GM12878 (cell line): ENCODE measurements around the gene CD200R1. TPM values are rescaled to one million over a fixed set of nuclear protein-coding genes. Genes with fewer than 3 reads are reported as not detected.

Source experiments
- ATAC-seq: fragments of 200-7000 bp; cut with Tn5 transposase; 3 replicates; pipeline ENCODE4 v1.9.1; 2020; ENCODE audit warnings: mild to moderate bottlenecking, moderate library complexity
- BruUV-seq: library from RNA; stranded (reverse); fragments of 400-500 nt; replicated peaks from 2 replicates; lab custom pipeline; 2021; lab: Mats Ljungman, UMichigan
- CTCF ChIA-PET: fragments of 300-600 bp; sonication (Branson Sonifier 250); formaldehyde crosslinking; extraction: SDS; loops from one replicate; lab custom pipeline; 2021; ENCODE audit warnings: inconsistent platforms; lab: Yijun Ruan, JAX
- POLR2A ChIA-PET: fragments of 350-600 bp; formaldehyde crosslinking; extraction: SDS; loops from one replicate; lab custom pipeline; 2021; ENCODE audit warnings: inconsistent platforms; lab: Charles Lee
- RAD21 ChIA-PET: fragments of 300-600 bp; sonication (Branson Sonifier 250); formaldehyde crosslinking; loops from one replicate; lab custom pipeline; 2023; ENCODE audit warnings: antibody characterized with exemption; ENCODE audit not compliant: unreplicated experiment; lab: Charles Lee
- SMC1A ChIA-PET: fragments of 300-600 bp; sonication (Branson Sonifier 250); formaldehyde crosslinking; loops from one replicate; lab custom pipeline; 2023; ENCODE audit not compliant: unreplicated experiment, uncharacterized antibody; lab: Charles Lee
- DNase-seq: peaks from one replicate; pipeline ENCODE4 v3.0.0-alpha.2; 2011; ENCODE audit warnings: low read depth, low spot score
- FAIRE-seq: peaks from 3 replicates; lab custom pipeline; 2011; peaks lifted over from hg19 to GRCh38; lab: Jason Lieb, UNC
- H2AFZ ChIP-seq: 2 replicates; pipeline ENCODE4 v1.6.0; 2011; ENCODE audit warnings: low read depth, low read length, control low read depth; ENCODE audit not compliant: control insufficient read depth
- H3K27ac ChIP-seq: 2 replicates; pipeline ENCODE4 v1.5.1; 2011; ENCODE audit warnings: control low read depth; ENCODE audit not compliant: control insufficient read depth, insufficient read depth
- H3K27me3 ChIP-seq, 2 experiments: replicated peaks in 1 of 2; 2 replicates each; pipeline versions ENCODE4 v1.6.0 to v1.6.1; 2011; ENCODE audit warnings: low read length in 1 of 2; ENCODE audit not compliant: control insufficient read depth in 2 of 2, insufficient read depth in 2 of 2
- H3K36me3 ChIP-seq, 2 experiments: 2 replicates each; pipeline ENCODE4 v1.5.1; 2011; ENCODE audit warnings: low read length in 1 of 2; ENCODE audit not compliant: control insufficient read depth in 2 of 2, insufficient read depth in 2 of 2
- H3K4me1 ChIP-seq: 2 replicates; pipeline ENCODE4 v1.6.1; 2011; ENCODE audit warnings: mild to moderate bottlenecking, low read length, moderate library complexity, mixed read lengths; ENCODE audit not compliant: control insufficient read depth, insufficient read depth
- H3K4me2 ChIP-seq: 2 replicates; pipeline ENCODE4 v1.6.0; 2011; ENCODE audit warnings: control low read depth; ENCODE audit not compliant: control insufficient read depth, insufficient read depth
- H3K4me3 ChIP-seq: fragments of 200-600 bp; sonication (generic); 2 replicates; pipeline ENCODE4 v1.5.1; 2016
- H3K79me2 ChIP-seq: 2 replicates; pipeline ENCODE4 v1.6.0; 2011; ENCODE audit warnings: low read length; ENCODE audit not compliant: control insufficient read depth, insufficient read depth
- H3K9ac ChIP-seq: 2 replicates; pipeline ENCODE4 v1.8.0; 2011; ENCODE audit warnings: low read length, control low read depth, mixed read lengths; ENCODE audit not compliant: control insufficient read depth, insufficient read depth
- H3K9me3 ChIP-seq: replicated peaks from 3 replicates; pipeline ENCODE4 v1.5.1; 2011; ENCODE audit warnings: mild to moderate bottlenecking, low read length; ENCODE audit not compliant: control insufficient read depth, insufficient read depth
- H4K20me1 ChIP-seq: 2 replicates; pipeline ENCODE4 v1.6.0; 2011; ENCODE audit not compliant: control insufficient read depth, insufficient read depth
- BCLAF1 ChIP-seq: fragments of 450-650 bp; IDR thresholded peaks from 2 replicates; pipeline ENCODE4 v1.6.1; 2017; ENCODE audit warnings: antibody characterized with exemption, mild to moderate bottlenecking, moderate library complexity
- E2F8 ChIP-seq: fragments of 450-650 bp; IDR thresholded peaks from 2 replicates; pipeline ENCODE4 v1.6.1; 2018; ENCODE audit warnings: mild to moderate bottlenecking, low read depth, moderate library complexity; ENCODE audit not compliant: partially characterized antibody
- FOXM1 ChIP-seq: IDR thresholded peaks from 2 replicates; pipeline ENCODE4 v1.6.1; 2012; ENCODE audit warnings: low read depth, mild to moderate bottlenecking, inconsistent platforms, low read length, moderate library complexity
- GABPA ChIP-seq: IDR thresholded peaks from 2 replicates; pipeline ENCODE4 v1.6.1; 2014; ENCODE audit warnings: antibody characterized with exemption, low read depth, mild to moderate bottlenecking, inconsistent platforms
- HDAC2 ChIP-seq: fragments of 200-600 bp; sonication (generic); IDR thresholded peaks from 2 replicates; pipeline ENCODE4 v1.6.1; 2017
- KLF5 ChIP-seq: fragments of 450-650 bp; IDR thresholded peaks from 2 replicates; pipeline ENCODE4 v1.6.1; 2014; ENCODE audit warnings: mild to moderate bottlenecking; ENCODE audit not compliant: partially characterized antibody
- LARP7 ChIP-seq: fragments of 450-650 bp; IDR thresholded peaks from 2 replicates; pipeline ENCODE4 v1.6.1; 2017; ENCODE audit warnings: mild to moderate bottlenecking
- MEF2A ChIP-seq: IDR thresholded peaks from 2 replicates; pipeline ENCODE4 v1.6.1; 2011; ENCODE audit warnings: low read depth, mild to moderate bottlenecking, low read length, moderate library complexity; ENCODE audit not compliant: insufficient read depth
- NRF1 ChIP-seq: conservative IDR thresholded peaks from 2 replicates; pipeline ENCODE4 v1.6.1; 2011; ENCODE audit warnings: mild to moderate bottlenecking, low read depth, low read length, improper control_type of control experiment
- POLR2A ChIP-seq: IDR thresholded peaks from 2 replicates; pipeline ENCODE4 v1.6.1; 2011; ENCODE audit warnings: low read depth, mild to moderate bottlenecking, low read length
- RELA ChIP-seq: fragments of 450-650 bp; IDR thresholded peaks from 2 replicates; pipeline ENCODE4 v1.8.0; 2014; ENCODE audit warnings: borderline replicate concordance; ENCODE audit not compliant: partially characterized antibody
- WGBS: methylation state at CpG from one replicate; pipeline ENCODE4 v1.1.6; 2016; ENCODE audit warnings: low lambda C conversion rate; ENCODE audit not compliant: insufficient replicate concordance, insufficient coverage; ENCODE audit errors: missing lambda C conversion rate; 5-methylcytosine and 5-hydroxymethylcytosine counted together
- in situ Hi-C: fragments of 300-500 bp; cut with MboI; formaldehyde crosslinking; loops from 9 replicates; pipeline ENCODE4 v1.14.3; 2018; ENCODE audit warnings: mixed read lengths
- intact Hi-C: fragments of 100-400 bp; cut with micrococcal nuclease; formaldehyde crosslinking; loops from one replicate; pipeline ENCODE4 v1.14.2; 2022; ENCODE audit not compliant: unreplicated experiment
- polyA plus RNA-seq, 11 experiments: library from polyadenylated mRNA; depleted of rRNA in 4 of 11; unstranded in 6 of 11; stranded (reverse) in 5 of 11; fragments of >200 nt; fragmentation: Nextera tagmentation in 4 of 11; fragmentation: Illumina TruSeq in 1 of 11; extraction: Ambion mirVana in 4 of 11; extraction: Trizol in 1 of 11; gene quantifications; 1 replicate in 1 of 11; 2 replicates in 10 of 11; pipeline versions ENCODE4 v1.2.1 to v1.2.3, GENCODE V29; 2011 to 2016; ENCODE audit warnings: inconsistent platforms in 2 of 11, missing spikeins in 2 of 11, low read depth in 1 of 11
- total RNA-seq, 4 experiments: library from RNA; depleted of rRNA in 3 of 4; stranded (reverse); fragments of >200 nt in 3 of 4; fragmentation: Illumina TruSeq in 1 of 4; extraction: Trizol in 1 of 4; gene quantifications; 2 replicates each; pipeline versions ENCODE4 v1.2.1 to v1.2.3, GENCODE V29; 2013 to 2021

The CD200R1 gene
- total and polyA plus RNA-seq, 10 of the 15 experiments (the other 5 are each of a cell fraction or from before 2014, with no cell fraction given), result 0.15 to 1.1 (median 0.88) TPM

GRCh38 chr3:112889357-112889756 is 85.5 kb downstream of the CD200R1 start:
- Histone ChIP-seq H3K4me1 (no peaks in the 10 kb centered on the region), H3K36me3 (no peaks in the 10 kb centered on the region), H3K79me2 (no peaks in the 10 kb centered on the region), H3K4me2 (no peak overlapping the region), H3K4me3 (no peak overlapping the region), H3K9me3 (no peaks in the 10 kb centered on the region), H2AFZ (no peak overlapping the region), H3K9ac (no peak overlapping the region), H4K20me1 (no peaks in the 10 kb centered on the region), H3K27ac (no peak overlapping the region), H3K27me3 (peaks cover 0 to 2% of the 10 kb centered on the region in 2 experiments; a peak in 1 of 4 replicates)
- in situ Hi-C loops (no loop called here), intact Hi-C loops (no loop called here)
- ATAC-seq (no peak), FAIRE-seq (no peak), DNase-seq (no peak)
- BruUV-seq, result no TSS peak
- ChIA-PET POLR2A (no interaction called here), SMC1A (interaction anchor here (0.6 to 3.0 kb wide), 4 partner anchors 10 to 78 kb away, joined by 3 to 12 read pairs (median 6); no protein-coding TSS in a partner anchor), CTCF (no interaction called here), RAD21 (no interaction called here)
- no peak for TF ChIP-seq KLF5
- no peak for TF ChIP-seq HDAC2
- no peak for TF ChIP-seq MEF2A
- no peak for TF ChIP-seq RELA
- no peak for TF ChIP-seq LARP7
- TF ChIP-seq GABPA, result no peak
- TF ChIP-seq E2F8, result no peak
- no peak for TF ChIP-seq FOXM1
- TF ChIP-seq BCLAF1, result no peak
- TF ChIP-seq NRF1, result no peak
- TF ChIP-seq POLR2A, result no peak
- whole genome bisulfite sequencing, result 59% methylated on average over 3 of the region's 3 CpGs
